ENCODE measurements around the gene CSF2RB. TPM values are rescaled to one million over a fixed set of nuclear protein-coding genes. Genes with fewer than 3 reads are reported as not detected.

The CSF2RB gene
- polyA plus RNA-seq, 1 donor (not counting 4 experiments of a cell fraction or from before 2014, with no cell fraction given): 0.08 TPM

DNA sequence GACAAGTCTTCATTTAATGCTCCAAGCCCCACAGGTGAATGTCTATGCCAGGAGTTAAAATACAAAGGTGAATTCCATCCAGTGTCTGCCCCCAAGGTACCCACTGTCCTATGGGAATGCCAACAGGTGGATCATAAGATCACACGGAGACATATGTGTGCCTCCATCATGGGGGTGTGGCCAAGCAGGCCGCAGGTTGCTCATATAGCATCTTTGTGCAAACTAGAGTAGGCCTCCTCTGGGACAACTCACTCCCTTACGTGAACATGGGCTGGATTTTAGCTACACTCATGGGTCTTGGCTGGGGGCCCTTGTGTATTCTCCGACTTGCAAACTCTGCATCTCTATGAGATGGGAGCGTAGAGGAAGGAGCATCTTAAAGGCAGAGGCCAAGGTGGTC is 45.7 kb upstream of the CSF2RB start:
- Histone ChIP-seq H3K9me3 (ENCODE audit: control insufficient read depth, low read depth, low read length) (no peaks in the 10 kb centered on the region), H3K9me1 (ENCODE audit: control insufficient read depth, extremely low read depth, insufficient read depth, low read length) (peaks cover 2% of the 10 kb centered on the region), H2AFZ (ENCODE audit: control insufficient read depth, low read length) (no peak overlapping the region), H3K27ac (ENCODE audit: control insufficient read depth, insufficient read depth, low read length) (no peak overlapping the region), H3K27me3 (ENCODE audit: control insufficient read depth, extremely low read depth, insufficient read depth, low read length) (no peaks in the 10 kb centered on the region), H3K4me2 (ENCODE audit: control insufficient read depth, extremely low read depth, insufficient read depth, low read depth, low read length) (no peak overlapping the region), H3K79me2 (ENCODE audit: control insufficient read depth, insufficient read depth, low read length) (no peaks in the 10 kb centered on the region), H4K20me1 (ENCODE audit: control insufficient read depth, extremely low read depth, insufficient read depth, low read length) (no peaks in the 10 kb centered on the region), H3K4me1 (ENCODE audit: control insufficient read depth, extremely low read depth, insufficient read depth, low read length) (peaks cover 25% of the 10 kb centered on the region), H3K36me3 (ENCODE audit: control insufficient read depth in 2 of 2, extremely low read depth in 1 of 2, insufficient read depth in 2 of 2, low read length in 2 of 2) (no peaks in the 10 kb centered on the region), H3K9ac (ENCODE audit: control insufficient read depth, extremely low read depth, insufficient read depth, low read length) (no peak overlapping the region), H3K4me3 (ENCODE audit: control insufficient read depth in 2 of 3, extremely low read depth in 1 of 3, insufficient read depth in 2 of 3, low read depth in 1 of 3, low read length in 3 of 3) (no peak overlapping the region)
- no peak for TF ChIP-seq CTCF (optimal IDR thresholded peaks at IDR 0.05 in 1 of 3, IDR thresholded peaks at IDR 0.05 in 1 of 3, conservative IDR thresholded peaks at IDR 0.05 in 1 of 3; ENCODE audit: extremely low read depth in 1 of 3, insufficient read depth in 2 of 3, low read length in 3 of 3)
- no peak for TF ChIP-seq EZH2 (IDR thresholded peaks at IDR 0.05; ENCODE audit: low read length)
- DNase-seq (ENCODE audit: low read depth, low spot score): no peak
- no peak for FAIRE-seq
- dilution Hi-C loops (cut with MboI; ENCODE audit: extremely low pct_ligation_motif_present, low sequenced_read_pairs): no loop called here

DNA sequence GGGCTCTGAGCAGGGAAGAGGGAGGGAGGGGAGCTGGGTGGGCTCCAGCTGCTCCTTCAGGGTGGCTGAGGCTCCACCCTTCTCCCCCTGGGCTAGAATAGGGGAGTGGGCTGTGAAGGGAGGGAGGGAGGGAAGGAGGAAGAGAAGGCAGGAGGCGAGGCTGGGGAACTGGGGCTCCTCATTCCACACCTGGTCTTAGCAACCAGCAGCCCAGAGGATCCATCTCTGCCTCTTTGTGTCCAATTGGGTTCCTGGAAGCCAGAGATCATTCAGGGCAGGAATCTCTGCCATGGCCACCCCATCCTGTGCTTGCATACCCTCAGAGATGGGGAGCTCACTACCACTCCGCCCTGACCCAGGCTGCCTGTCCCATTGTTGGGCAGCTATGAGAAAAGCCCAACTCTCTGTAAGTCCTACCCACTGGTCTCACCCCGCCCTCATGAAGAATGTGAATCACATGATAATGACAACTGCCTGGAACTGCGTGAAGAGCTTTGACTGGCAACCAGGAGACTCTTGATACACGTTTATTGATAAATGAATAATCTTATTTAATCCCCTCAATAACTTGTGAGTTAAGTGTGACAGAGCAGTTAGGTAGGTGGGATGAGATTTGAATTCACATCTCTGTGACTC is 44.8 kb upstream of the CSF2RB start:
- no peaks in the 10 kb centered on the region for H4K20me1 ChIP-seq (ENCODE audit: control insufficient read depth, extremely low read depth, insufficient read depth, low read length)
- no peak for FAIRE-seq
- H3K36me3 ChIP-seq (ENCODE audit: control insufficient read depth in 2 of 2, extremely low read depth in 1 of 2, insufficient read depth in 2 of 2, low read length in 2 of 2): no peaks in the 10 kb centered on the region
- H2AFZ ChIP-seq (ENCODE audit: control insufficient read depth, low read length): no peak overlapping the region
- no peaks in the 10 kb centered on the region for H3K27me3 ChIP-seq (ENCODE audit: control insufficient read depth, extremely low read depth, insufficient read depth, low read length)
- H3K4me1 ChIP-seq (ENCODE audit: control insufficient read depth, extremely low read depth, insufficient read depth, low read length): peaks cover 30% of the 10 kb centered on the region
- no peak overlapping the region for H3K27ac ChIP-seq (ENCODE audit: control insufficient read depth, insufficient read depth, low read length)
- no peak overlapping the region for H3K4me2 ChIP-seq (ENCODE audit: control insufficient read depth, extremely low read depth, insufficient read depth, low read depth, low read length)
- H3K9ac ChIP-seq (ENCODE audit: control insufficient read depth, extremely low read depth, insufficient read depth, low read length): no peak overlapping the region
- TF ChIP-seq EZH2 (IDR thresholded peaks at IDR 0.05; ENCODE audit: low read length) (no peak), CTCF (optimal IDR thresholded peaks at IDR 0.05 in 1 of 3, IDR thresholded peaks at IDR 0.05 in 1 of 3, conservative IDR thresholded peaks at IDR 0.05 in 1 of 3; ENCODE audit: extremely low read depth in 1 of 3, insufficient read depth in 2 of 3, low read length in 3 of 3) (no peak)
- DNase-seq (ENCODE audit: low read depth, low spot score): no peak
- peaks cover 2% of the 10 kb centered on the region for H3K9me1 ChIP-seq (ENCODE audit: control insufficient read depth, extremely low read depth, insufficient read depth, low read length)
- dilution Hi-C loops (cut with MboI; ENCODE audit: extremely low pct_ligation_motif_present, low sequenced_read_pairs): no loop called here
- H3K79me2 ChIP-seq (ENCODE audit: control insufficient read depth, insufficient read depth, low read length): no peaks in the 10 kb centered on the region
- H3K4me3 ChIP-seq (ENCODE audit: control insufficient read depth in 2 of 3, extremely low read depth in 1 of 3, insufficient read depth in 2 of 3, low read depth in 1 of 3, low read length in 3 of 3): no peak overlapping the region
- no peaks in the 10 kb centered on the region for H3K9me3 ChIP-seq (ENCODE audit: control insufficient read depth, low read depth, low read length)
